Common myeloid progenitor, CD34-positive (primary cell): ENCODE data around the gene GRIK4.
"Not testable (repeated sequence)": the region's sequence is repeated elsewhere in the genome, so short reads cannot be mapped to it uniquely, and the experiment has no call there.

ENCODE experiments used
- CTCF ChIA-PET: fragments of 350-600 bp; sonication (Branson Sonifier 250); formaldehyde crosslinking; loops from one replicate; lab custom pipeline; 2021; ENCODE audit warnings: antibody characterized with exemption; lab: Charles Lee
- POLR2A ChIA-PET: fragments of 350-600 bp; sonication (Branson Sonifier 250); formaldehyde crosslinking; loops from one replicate; lab custom pipeline; 2021; ENCODE audit warnings: antibody characterized with exemption; lab: Charles Lee
- DNase-seq, 3 donors: peaks; one replicate each; pipeline versions ENCODE4 v3.0.0 to v3.0.0-alpha.2; 2013
- H3K27ac ChIP-seq, 2 experiments: 1 replicate in 1 of 2; 2 replicates in 1 of 2; pipeline ENCODE4 v1.7.0; 2013; ENCODE audit warnings: inconsistent platforms in 2 of 2, low read length in 2 of 2, mild to moderate bottlenecking in 2 of 2, low read depth in 1 of 2, moderate library complexity in 1 of 2; ENCODE audit not compliant: severe bottlenecking in 2 of 2, insufficient read depth in 1 of 2, poor library complexity in 1 of 2
- H3K27me3 ChIP-seq, 5 experiments: replicated peaks in 2 of 5; 1 replicate in 3 of 5; 2 replicates in 2 of 5; pipeline versions ENCODE4 v1.6.1 to v1.7.0; 2013; ENCODE audit warnings: low read length in 4 of 5, mild to moderate bottlenecking in 2 of 5, moderate library complexity in 2 of 5, inconsistent platforms in 1 of 5; ENCODE audit not compliant: insufficient read depth in 5 of 5, control insufficient read depth in 4 of 5
- H3K36me3 ChIP-seq, 4 experiments: 1 replicate in 2 of 4; 2 replicates in 2 of 4; pipeline versions ENCODE4 v1.6.1 to v1.7.0; 2013; ENCODE audit warnings: low read length in 3 of 4, control low read depth in 1 of 4, mild to moderate bottlenecking in 1 of 4; ENCODE audit not compliant: control insufficient read depth in 4 of 4, insufficient read depth in 4 of 4
- H3K4me1 ChIP-seq, 4 experiments: 1 replicate in 3 of 4; 2 replicates in 1 of 4; pipeline versions ENCODE4 v1.6.1 to v1.7.1; 2013; ENCODE audit warnings: low read length in 3 of 4, mild to moderate bottlenecking in 3 of 4, control low read depth in 1 of 4, inconsistent platforms in 1 of 4, moderate library complexity in 1 of 4; ENCODE audit not compliant: control insufficient read depth in 4 of 4, insufficient read depth in 4 of 4; ENCODE audit errors: control extremely low read depth in 1 of 4
- H3K4me3 ChIP-seq, 7 experiments: 1 replicate in 4 of 7; 2 replicates in 3 of 7; pipeline versions ENCODE4 v1.5.1 to v1.7.0; 2013; ENCODE audit warnings: mild to moderate bottlenecking in 7 of 7, low read length in 6 of 7, moderate library complexity in 6 of 7, inconsistent platforms in 2 of 7, low read depth in 2 of 7, control low read depth in 1 of 7; ENCODE audit not compliant: insufficient read depth in 4 of 7, control insufficient read depth in 1 of 7; ENCODE audit errors: extremely low read depth in 1 of 7
- H3K9me3 ChIP-seq, 5 experiments: 1 replicate in 4 of 5; 2 replicates in 1 of 5; pipeline versions ENCODE4 v1.6.1 to v1.7.1; 2013; ENCODE audit warnings: low read length in 4 of 5, mild to moderate bottlenecking in 2 of 5, inconsistent platforms in 1 of 5, low read depth in 1 of 5, moderate library complexity in 1 of 5; ENCODE audit not compliant: control insufficient read depth in 4 of 5, insufficient read depth in 2 of 5; ENCODE audit errors: control extremely low read depth in 1 of 5
- WGBS: methylation state at CpG from one replicate; pipeline ENCODE4 v1.1.5; 2013; ENCODE audit not compliant: insufficient coverage; 5-methylcytosine and 5-hydroxymethylcytosine counted together

The GRIK4 gene

DNA sequence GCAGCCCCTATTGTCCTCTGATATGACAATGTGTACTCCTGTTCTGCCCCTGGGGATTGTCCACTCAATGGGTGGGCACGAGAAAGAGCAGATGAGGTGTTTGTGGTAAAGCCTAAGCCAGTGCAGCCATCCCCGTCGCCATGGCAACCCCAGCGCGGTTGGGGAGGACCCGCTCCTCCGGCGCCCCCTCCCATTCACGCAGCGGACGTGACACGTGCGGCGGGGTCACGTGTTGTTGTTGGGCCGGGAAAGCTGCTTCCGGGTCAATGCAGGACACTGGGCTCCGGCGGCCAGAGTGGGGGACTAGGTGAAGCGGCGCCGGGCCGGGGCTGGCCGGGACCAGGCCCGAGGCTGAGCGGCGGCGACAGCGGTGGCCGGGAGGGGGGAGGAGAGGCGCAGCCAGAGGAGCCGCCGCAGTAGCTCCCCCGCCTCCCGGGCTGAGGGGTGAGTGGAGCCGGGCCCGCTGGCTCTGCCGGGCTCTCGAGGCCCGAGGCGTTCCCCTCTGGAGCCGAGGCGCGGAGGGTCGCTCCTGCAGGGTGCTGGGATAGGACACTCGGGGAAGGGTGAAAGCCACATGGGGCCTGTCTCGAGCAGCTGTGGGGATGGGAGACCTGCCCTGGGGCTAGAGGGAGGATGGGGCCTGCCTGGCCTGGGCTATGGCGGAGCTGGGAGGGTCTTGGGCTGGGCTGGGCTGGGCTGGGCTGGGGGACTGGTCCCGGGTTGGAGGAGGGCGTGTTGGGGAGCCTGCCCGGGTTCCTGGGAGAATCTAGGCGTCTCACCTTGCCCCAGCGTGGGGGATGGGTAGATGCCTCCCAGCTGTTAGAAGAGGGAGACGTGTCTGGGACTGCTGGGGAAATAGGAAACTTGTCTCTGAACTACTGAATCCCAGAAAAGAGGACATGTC lies 512.6 kb downstream of the GRIK4 start, which contains the start of gene TBCEL:
Gene TBCEL, plus strand, starts transcription at position 255 of the 904 bp plus-strand sequence. CDS start 21,589 bp downstream, outside the sequence.
- CTCF ChIA-PET, result interaction anchor here (1.0 to 1.2 kb wide), 2 partner anchors 10 to 11 kb away, joined by 3 to 4 read pairs; no protein-coding TSS in a partner anchor
- Histone ChIP-seq H3K4me3 (peak within 1 kb of the TSS; percentile 35 to 82 (median 70)), H3K9me3 (no peaks in the 10 kb centered on the region), H3K27ac (peak within 1 kb of the TSS; percentile 64 to 82), H3K4me1 (peaks cover 7 to 19% (median 14%) of the 10 kb centered on the region in 4 experiments), H3K27me3 (peaks cover 0 to 3% (median 0%) of the 10 kb centered on the region in 5 experiments), H3K36me3 (no peaks in the 10 kb centered on the region)
- WGBS, result 1% methylated on average over 46 of the region's 54 CpGs
- POLR2A ChIA-PET, result no interaction called here
- peak; percentile 85 to 91 (median 89) for DNase-seq

GRCh38 chr11:121024989-121025388 lies 513.4 kb downstream of the GRIK4 start:
- no peaks in the 10 kb centered on the region for H3K9me3 ChIP-seq
- WGBS, result 100% methylated on average over 2 of the region's 3 CpGs
- H3K4me1 ChIP-seq, result peaks cover 7 to 24% (median 15%) of the 10 kb centered on the region in 4 experiments
- ChIA-PET CTCF (interaction anchor here (1.2 kb wide), 1 partner anchor 10 kb away, joined by 4 read pairs; no protein-coding TSS in a partner anchor), POLR2A (no interaction called here)
- H3K27me3 ChIP-seq, result no peaks in the 10 kb centered on the region
- peak overlapping the region in 3 of 7 experiments; percentile 72 to 82 (median 77) for H3K4me3 ChIP-seq
- no peak overlapping the region for H3K27ac ChIP-seq
- DNase-seq, result peak in 1 of 3 donors; percentile 12
- H3K36me3 ChIP-seq, result no peaks in the 10 kb centered on the region

GRCh38 chr11:121029153-121029552 lies 517.6 kb downstream of the GRIK4 start:
- ChIA-PET CTCF (interaction anchor here (1.3 to 1.7 kb wide), 2 partner anchors 19 to 43 kb away, joined by 3 to 6 read pairs; no protein-coding TSS in a partner anchor), POLR2A (no interaction called here)
- Histone ChIP-seq H3K27me3 (no peaks in the 10 kb centered on the region), H3K36me3 (peaks cover 0 to 3% (median 0%) of the 10 kb centered on the region in 4 experiments), H3K4me1 (peaks cover 7 to 18% (median 13%) of the 10 kb centered on the region in 4 experiments), H3K27ac (no peak overlapping the region), H3K4me3 (no peak overlapping the region), H3K9me3 (peaks cover 0 to 1% (median 0%) of the 10 kb centered on the region in 5 experiments)
- WGBS, result no CpG with 5 or more reads among the region's 2 CpGs
- no peak for DNase-seq

DNA sequence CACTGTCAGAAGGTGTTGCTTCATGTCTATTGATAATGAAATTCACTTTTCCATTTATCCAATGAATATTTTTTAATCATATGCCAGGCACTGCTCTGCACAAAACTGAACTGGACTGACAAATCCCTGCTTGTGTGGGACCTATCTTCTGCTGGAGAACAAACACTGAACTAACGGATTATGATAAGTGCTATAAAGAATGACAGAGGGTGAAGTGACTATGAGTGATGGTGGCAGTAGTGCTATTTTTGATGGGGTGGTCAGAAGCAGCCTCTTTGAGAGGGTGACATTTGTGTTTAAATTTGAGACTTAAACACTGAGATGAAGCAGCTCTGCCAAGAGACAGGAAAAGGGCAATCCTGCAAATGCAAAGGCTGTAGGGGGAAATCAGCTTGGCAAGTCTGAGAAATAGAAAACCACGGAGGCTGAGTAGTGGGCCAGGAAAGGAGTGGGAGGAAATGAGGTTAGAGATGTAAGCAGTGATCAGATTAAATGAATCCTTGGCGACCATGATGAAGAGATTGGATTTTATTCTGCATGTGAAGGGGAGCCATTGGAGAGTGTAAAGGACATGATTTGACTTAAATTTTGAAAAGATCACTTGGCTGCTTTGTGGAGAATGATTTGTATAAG lies 518.4 kb downstream of the GRIK4 start:
- H3K27ac ChIP-seq, result no peak overlapping the region
- DNase-seq, result peak in 1 of 3 donors; percentile 6
- H3K27me3 ChIP-seq, result no peaks in the 10 kb centered on the region
- POLR2A ChIA-PET, result no interaction called here
- 19% methylated on average over 3 of the region's 3 CpGs for WGBS
- peaks cover 0 to 1% (median 0%) of the 10 kb centered on the region in 5 experiments for H3K9me3 ChIP-seq
- peaks cover 3 to 11% (median 5%) of the 10 kb centered on the region in 4 experiments for H3K4me1 ChIP-seq
- H3K36me3 ChIP-seq, result peaks cover 0 to 3% (median 0%) of the 10 kb centered on the region in 4 experiments
- no peak overlapping the region for H3K4me3 ChIP-seq
- CTCF ChIA-PET, result interaction anchor here (1.3 to 1.7 kb wide), 2 partner anchors 18 to 44 kb away, joined by 3 to 6 read pairs; no protein-coding TSS in a partner anchor

DNA sequence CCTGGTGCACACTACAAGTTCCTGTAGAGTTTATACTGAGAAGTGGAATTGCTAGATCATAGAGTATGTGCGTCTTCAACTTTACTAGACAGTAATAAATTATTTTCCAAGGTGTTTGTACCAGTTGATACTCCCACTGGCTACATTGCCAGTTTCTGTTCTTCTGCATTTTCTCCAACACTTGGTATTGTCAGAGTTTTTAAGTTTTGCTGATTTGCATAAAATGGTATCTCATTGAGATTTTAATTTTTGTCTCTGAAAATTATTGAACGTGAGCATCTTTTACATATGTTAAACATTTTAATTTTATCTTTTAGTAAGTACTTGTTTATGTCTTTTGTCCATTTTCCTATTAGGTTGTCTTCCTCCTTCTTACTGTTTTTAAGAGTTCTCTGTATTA lies 519.6 kb downstream of the GRIK4 start:
- Histone ChIP-seq H3K4me1 (peaks cover 0 to 16% (median 2%) of the 10 kb centered on the region in 4 experiments), H3K36me3 (peaks cover 0 to 3% (median 0%) of the 10 kb centered on the region in 4 experiments), H3K27me3 (no peaks in the 10 kb centered on the region), H3K9me3 (peaks cover 0 to 1% (median 0%) of the 10 kb centered on the region in 5 experiments), H3K4me3 (no peak overlapping the region), H3K27ac (no peak overlapping the region)
- ChIA-PET POLR2A (no interaction called here), CTCF (no interaction called here)
- no CpG with 5 or more reads among the region's 2 CpGs for WGBS
- DNase-seq, result no peak

GRCh38 chr11:121031648-121032047 lies 520.1 kb downstream of the GRIK4 start:
- POLR2A ChIA-PET, DNase-seq, H3K36me3 ChIP-seq, H3K27me3 ChIP-seq, H3K4me3 ChIP-seq, CTCF ChIA-PET, H3K27ac ChIP-seq, H3K9me3 ChIP-seq: not testable (repeated sequence)
- H3K4me1 ChIP-seq, result peaks cover 0 to 19% (median 2%) of the 10 kb centered on the region in 4 experiments
- WGBS, result 90% methylated on average over 2 of the region's 4 CpGs
